ENCODE measurements around the gene APOL2. TPM values are rescaled to one million over a fixed set of nuclear protein-coding genes. Genes with fewer than 3 reads are reported as not detected.
"Not testable (repeated sequence)": the region's sequence is repeated elsewhere in the genome, so short reads cannot be mapped to it uniquely, and the experiment has no call there.

APOL2 gene
- total RNA-seq, 3 donors from 2014 or later = 46.3 to 64.8 (median 56.3) TPM

DNA sequence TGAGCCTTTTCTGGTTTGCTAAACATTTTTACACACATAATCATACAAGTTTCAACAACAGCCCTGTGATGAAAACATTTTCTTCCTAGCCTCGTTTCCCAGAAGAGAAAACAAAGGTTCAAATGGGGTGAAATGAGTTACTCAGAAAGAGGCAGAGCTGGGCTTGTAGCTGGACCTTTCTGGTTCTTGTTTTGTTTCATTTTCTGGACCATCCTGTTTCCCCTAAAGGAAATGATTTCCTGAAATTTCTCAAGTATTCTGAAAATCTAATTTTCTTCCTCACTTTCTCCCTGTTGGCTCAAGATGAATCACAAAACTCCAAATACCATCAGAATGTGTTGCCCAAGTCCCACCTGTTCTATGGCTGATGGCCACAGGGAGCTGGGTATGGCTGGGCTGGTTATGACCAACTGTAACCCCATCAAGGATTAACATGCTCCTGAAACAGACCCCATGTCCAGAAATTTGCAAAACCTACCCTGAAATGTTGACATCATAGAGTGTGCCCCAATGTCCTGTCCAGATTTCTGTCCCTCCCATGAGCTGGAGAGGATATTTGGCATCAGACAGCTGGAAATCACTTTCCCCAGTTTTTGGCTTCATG is 31.1 kb downstream of the APOL2 start:
- ATAC-seq (no peak), DNase-seq (no peak)
- no peaks in the 10 kb centered on the region for H3K4me1 ChIP-seq (ENCODE audit: low read depth)

DNA sequence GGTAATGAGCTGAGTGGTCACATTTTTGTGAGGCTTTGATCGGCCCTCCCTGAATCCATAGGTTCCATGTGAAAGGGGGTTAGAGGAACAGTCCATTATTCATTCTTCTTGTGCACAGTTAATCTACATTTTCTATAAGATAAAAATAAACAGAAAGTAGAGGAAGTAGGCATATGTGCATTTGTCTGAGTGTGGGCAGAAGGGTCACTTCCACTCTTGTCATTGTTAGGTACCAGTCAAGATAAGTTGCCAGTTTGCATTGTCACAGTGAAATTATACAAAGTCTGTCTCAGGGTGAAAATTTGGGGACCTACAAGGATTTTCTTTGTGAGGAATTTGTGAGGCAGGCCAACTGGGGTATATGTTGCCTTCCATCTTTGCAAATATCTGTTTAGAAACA is 33.1 kb downstream of the APOL2 start:
- Histone ChIP-seq H3K4me1 (ENCODE audit: low read depth) (peaks cover 5% of the 10 kb centered on the region), H3K36me3 (ENCODE audit: low read depth) (no peaks in the 10 kb centered on the region), H3K4me3 (no peak overlapping the region), H3K9me3 (no peaks in the 10 kb centered on the region)
- TF ChIP-seq, protein P1, sequence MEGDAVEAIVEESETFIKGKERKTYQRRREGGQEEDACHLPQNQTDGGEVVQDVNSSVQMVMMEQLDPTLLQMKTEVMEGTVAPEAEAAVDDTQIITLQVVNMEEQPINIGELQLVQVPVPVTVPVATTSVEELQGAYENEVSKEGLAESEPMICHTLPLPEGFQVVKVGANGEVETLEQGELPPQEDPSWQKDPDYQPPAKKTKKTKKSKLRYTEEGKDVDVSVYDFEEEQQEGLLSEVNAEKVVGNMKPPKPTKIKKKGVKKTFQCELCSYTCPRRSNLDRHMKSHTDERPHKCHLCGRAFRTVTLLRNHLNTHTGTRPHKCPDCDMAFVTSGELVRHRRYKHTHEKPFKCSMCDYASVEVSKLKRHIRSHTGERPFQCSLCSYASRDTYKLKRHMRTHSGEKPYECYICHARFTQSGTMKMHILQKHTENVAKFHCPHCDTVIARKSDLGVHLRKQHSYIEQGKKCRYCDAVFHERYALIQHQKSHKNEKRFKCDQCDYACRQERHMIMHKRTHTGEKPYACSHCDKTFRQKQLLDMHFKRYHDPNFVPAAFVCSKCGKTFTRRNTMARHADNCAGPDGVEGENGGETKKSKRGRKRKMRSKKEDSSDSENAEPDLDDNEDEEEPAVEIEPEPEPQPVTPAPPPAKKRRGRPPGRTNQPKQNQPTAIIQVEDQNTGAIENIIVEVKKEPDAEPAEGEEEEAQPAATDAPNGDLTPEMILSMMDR (IDR thresholded peaks at IDR 0.05) = no peak
- no peak for ATAC-seq
- no peak for DNase-seq
- intact Hi-C loops (cut with DNase I, micrococcal nuclease) = no loop called here

More for the DNA sequence above, 31.1 kb downstream of the APOL2 start:
- TF ChIP-seq, protein P1 (IDR thresholded peaks at IDR 0.05) = no peak
- intact Hi-C loops (cut with DNase I, micrococcal nuclease) = no loop called here
- no peaks in the 10 kb centered on the region for H3K9me3 ChIP-seq
- H3K4me3 ChIP-seq = no peak overlapping the region
- no peaks in the 10 kb centered on the region for H3K36me3 ChIP-seq (ENCODE audit: low read depth)

DNA sequence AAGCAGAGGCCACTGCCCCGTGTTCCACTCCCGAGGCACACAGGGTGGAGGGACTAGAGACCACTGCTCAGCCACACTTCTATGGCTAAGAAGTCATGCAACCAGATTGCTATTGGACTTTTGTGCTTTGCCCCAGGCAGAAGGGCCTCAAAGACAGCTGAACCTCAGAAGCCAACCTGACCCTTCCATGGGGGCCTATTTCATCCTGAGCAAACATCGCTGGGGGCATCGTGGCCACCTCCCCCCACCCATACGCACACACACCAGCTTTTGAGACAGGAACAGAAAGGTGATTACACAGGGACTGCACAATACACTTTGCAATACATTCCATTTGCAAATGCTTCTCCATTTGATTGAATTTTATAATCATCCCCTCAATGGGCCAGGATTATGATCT is 33.8 kb downstream of the APOL2 start:
- DNase-seq; H3K36me3 ChIP-seq (ENCODE audit: low read depth); intact Hi-C loops (cut with DNase I, micrococcal nuclease); H3K4me1 ChIP-seq (ENCODE audit: low read depth); H3K4me3 ChIP-seq; ATAC-seq; H3K9me3 ChIP-seq: not testable (repeated sequence)

DNA sequence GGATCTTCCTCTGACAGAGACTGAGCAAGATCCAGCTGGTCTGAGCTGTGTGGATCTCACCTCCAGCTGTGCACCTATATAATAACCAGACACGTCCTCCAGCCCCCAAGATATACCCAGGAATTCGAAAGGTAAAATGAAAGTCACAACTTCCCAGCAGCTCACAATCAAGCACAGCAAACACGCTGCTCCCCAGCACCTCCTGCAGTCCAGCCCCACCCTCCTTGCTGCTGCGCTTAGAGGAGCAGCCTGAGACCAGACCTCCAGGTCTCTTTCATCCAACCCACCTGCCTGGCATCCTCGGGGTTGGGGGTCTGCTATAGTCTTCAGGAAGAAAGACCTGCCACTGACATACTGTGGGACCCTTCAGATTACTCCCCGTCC is 34.7 kb downstream of the APOL2 start:
- Histone ChIP-seq H3K9me3 (no peaks in the 10 kb centered on the region), H3K4me3 (no peak overlapping the region), H3K4me1 (ENCODE audit: low read depth) (peaks cover 5% of the 10 kb centered on the region), H3K36me3 (ENCODE audit: low read depth) (no peaks in the 10 kb centered on the region)
- peak; percentile 75 for ATAC-seq
- intact Hi-C loops (cut with DNase I, micrococcal nuclease) = no loop called here
- TF ChIP-seq, protein P1 (IDR thresholded peaks at IDR 0.05) = no peak
- peak in 1 of 3 donors; percentile 49 for DNase-seq

DNA sequence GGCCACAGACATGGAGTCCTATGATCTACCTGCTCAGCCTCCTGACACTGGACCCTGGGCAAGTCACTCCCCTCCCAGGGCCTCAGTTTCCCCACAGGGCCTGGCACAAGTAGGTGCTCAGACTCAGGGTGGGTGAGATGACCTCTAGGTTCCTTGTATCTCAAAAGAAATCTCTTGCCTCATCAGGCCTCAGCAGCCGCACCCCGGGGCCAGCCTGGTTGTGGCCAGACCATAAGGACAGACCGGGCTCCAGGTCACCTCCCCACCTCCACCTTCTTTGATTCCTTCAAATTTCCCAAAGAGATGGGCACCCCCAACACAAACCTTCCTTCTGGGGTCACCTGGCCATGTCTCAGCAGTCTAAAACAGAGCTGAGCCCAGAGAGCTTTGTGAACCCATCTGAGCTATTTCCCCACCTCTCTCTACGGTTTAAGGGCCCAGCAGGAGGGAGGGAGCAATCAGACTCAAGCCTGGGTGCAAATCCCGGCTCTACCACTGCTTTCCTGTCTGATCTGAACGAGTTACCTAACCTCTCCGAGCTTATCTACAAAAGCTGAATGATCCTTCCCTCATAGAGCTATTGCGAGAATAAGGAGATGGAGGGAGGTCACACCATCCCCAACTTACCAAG is 35.2 kb downstream of the APOL2 start:
- peak in 1 of 3 donors; percentile 44 for DNase-seq
- Histone ChIP-seq H3K9me3 (no peaks in the 10 kb centered on the region), H3K4me1 (ENCODE audit: low read depth) (peaks cover 5% of the 10 kb centered on the region), H3K36me3 (ENCODE audit: low read depth) (no peaks in the 10 kb centered on the region), H3K4me3 (no peak overlapping the region)
- peak; percentile 12 for ATAC-seq
- intact Hi-C loops (cut with DNase I, micrococcal nuclease) = no loop called here
- TF ChIP-seq, protein P1 (IDR thresholded peaks at IDR 0.05) = no peak

DNA sequence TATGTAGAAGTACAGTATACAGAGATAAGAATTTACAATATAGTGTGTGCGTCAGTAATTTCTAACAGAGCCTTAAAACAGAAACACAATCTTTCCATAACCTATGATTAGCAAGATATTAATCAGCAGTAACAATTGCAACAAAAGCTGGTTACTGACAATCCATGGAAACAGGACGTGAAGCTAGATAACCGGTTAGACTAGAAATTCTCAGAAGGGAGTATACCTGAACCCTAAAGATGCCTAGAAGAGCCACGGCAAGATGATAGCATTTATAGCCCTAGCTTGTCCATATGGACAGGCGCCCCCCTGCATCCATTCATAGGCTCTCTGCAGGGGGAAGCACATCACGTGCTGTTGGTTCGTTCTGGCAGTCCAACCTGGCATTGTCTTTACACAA is 35.9 kb downstream of the APOL2 start:
- H3K36me3 ChIP-seq (ENCODE audit: low read depth); DNase-seq; H3K4me1 ChIP-seq (ENCODE audit: low read depth); ATAC-seq; H3K4me3 ChIP-seq; H3K9me3 ChIP-seq; intact Hi-C loops (cut with DNase I, micrococcal nuclease): not testable (repeated sequence)

DNA sequence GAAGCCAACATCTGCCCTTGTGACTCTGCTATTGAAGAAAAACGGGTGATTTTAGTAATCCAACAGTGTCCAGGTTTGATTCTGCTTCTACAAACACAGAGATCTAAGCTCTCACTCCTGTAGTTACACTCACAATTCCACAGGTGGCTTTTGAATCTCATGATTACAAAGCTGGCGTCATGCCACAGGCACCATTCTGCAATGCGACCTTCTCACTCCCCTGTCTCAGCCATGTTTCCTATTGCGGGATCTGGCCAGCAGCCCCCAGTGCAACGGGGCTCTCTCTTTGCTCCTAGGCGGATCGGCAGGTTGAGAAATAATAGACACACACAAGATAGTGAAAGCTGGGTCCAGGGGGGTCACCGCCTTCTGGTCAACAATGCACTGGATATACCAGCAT is 36.4 kb downstream of the APOL2 start:
- H3K4me1 ChIP-seq (ENCODE audit: low read depth); H3K4me3 ChIP-seq; intact Hi-C loops (cut with DNase I, micrococcal nuclease); H3K9me3 ChIP-seq; H3K36me3 ChIP-seq (ENCODE audit: low read depth): not testable (repeated sequence)
- ATAC-seq = peak; percentile 35
- DNase-seq = peak in 1 of 3 donors; percentile 46

All from mucosa of descending colon (tissue), 3 donors.